Keratinocyte (primary cell): Measurements from ENCODE around the gene TEX13B. TPM values are rescaled to one million over a fixed set of nuclear protein-coding genes. Genes with fewer than 3 reads are reported as not detected.

Source experiments
- DNase-seq: peaks from one replicate; pipeline ENCODE4 v3.0.0-alpha.2; 2011; ENCODE audit warnings: low read depth, missing footprints, low spot score
- FAIRE-seq: peaks from 2 replicates; lab custom pipeline; 2011; peaks lifted over from hg19 to GRCh38; lab: Jason Lieb, UNC
- H2AFZ ChIP-seq: 2 replicates; pipeline ENCODE4 v1.6.0; 2012; ENCODE audit warnings: low read length, control low read depth, inconsistent platforms; ENCODE audit not compliant: control insufficient read depth
- H3K27ac ChIP-seq: 2 replicates; pipeline ENCODE4 v1.5.1; 2011; ENCODE audit warnings: low read length; ENCODE audit not compliant: control insufficient read depth, insufficient read depth
- H3K27me3 ChIP-seq: 3 replicates; pipeline ENCODE4 v1.6.0; 2011; ENCODE audit warnings: low read length; ENCODE audit not compliant: control insufficient read depth, insufficient read depth; ENCODE audit errors: extremely low read depth
- H3K36me3 ChIP-seq, 2 experiments: 2 replicates in 1 of 2; 3 replicates in 1 of 2; pipeline ENCODE4 v1.5.1; 2011; ENCODE audit warnings: low read length in 2 of 2, mild to moderate bottlenecking in 1 of 2; ENCODE audit not compliant: control insufficient read depth in 2 of 2, insufficient read depth in 2 of 2; ENCODE audit errors: extremely low read depth in 1 of 2
- H3K4me1 ChIP-seq: 3 replicates; pipeline ENCODE4 v1.5.1; 2011; ENCODE audit warnings: low read length; ENCODE audit not compliant: control insufficient read depth, insufficient read depth; ENCODE audit errors: extremely low read depth
- H3K4me2 ChIP-seq: 3 replicates; pipeline ENCODE4 v1.6.0; 2011; ENCODE audit warnings: low read depth, low read length; ENCODE audit not compliant: control insufficient read depth, insufficient read depth; ENCODE audit errors: extremely low read depth
- H3K4me3 ChIP-seq, 3 experiments: fragments of 200-600 bp in 1 of 3; sonication (generic) in 1 of 3; 2 replicates in 2 of 3; 3 replicates in 1 of 3; pipeline ENCODE4 v1.5.1; 2011 to 2016; ENCODE audit warnings: low read length in 3 of 3, mild to moderate bottlenecking in 3 of 3, control low read depth in 2 of 3, inconsistent platforms in 1 of 3, low read depth in 1 of 3, mixed read lengths in 1 of 3, mixed run types in 1 of 3, moderate library complexity in 1 of 3; ENCODE audit not compliant: control insufficient read depth in 2 of 3, insufficient read depth in 2 of 3; ENCODE audit errors: extremely low read depth in 1 of 3
- H3K79me2 ChIP-seq: 2 replicates; pipeline ENCODE4 v1.6.0; 2012; ENCODE audit warnings: low read length; ENCODE audit not compliant: control insufficient read depth, insufficient read depth
- H3K9ac ChIP-seq: 3 replicates; pipeline ENCODE4 v1.6.0; 2011; ENCODE audit warnings: low read length; ENCODE audit not compliant: control insufficient read depth, insufficient read depth; ENCODE audit errors: extremely low read depth
- H3K9me1 ChIP-seq: 3 replicates; pipeline ENCODE4 v1.6.0; 2011; ENCODE audit warnings: low read length; ENCODE audit not compliant: control insufficient read depth, insufficient read depth; ENCODE audit errors: extremely low read depth
- H3K9me3 ChIP-seq: 2 replicates; pipeline ENCODE4 v1.5.1; 2012; ENCODE audit warnings: low read depth, low read length; ENCODE audit not compliant: control insufficient read depth
- H4K20me1 ChIP-seq: 3 replicates; pipeline ENCODE4 v1.6.0; 2011; ENCODE audit warnings: low read length; ENCODE audit not compliant: control insufficient read depth, insufficient read depth; ENCODE audit errors: extremely low read depth
- EZH2 ChIP-seq: IDR thresholded peaks from one replicate; pipeline ENCODE4 v1.6.1; 2012; ENCODE audit warnings: inconsistent platforms, mild to moderate bottlenecking, low read length, moderate library complexity
- dilution Hi-C: fragments of 300-500 bp; cut with MboI; formaldehyde crosslinking; loops from one replicate; pipeline ENCODE4 v1.7.0; 2020; ENCODE audit warnings: low sequenced_read_pairs; ENCODE audit not compliant: extremely low pct_ligation_motif_present
- polyA plus RNA-seq, 5 experiments: library from polyadenylated mRNA; depleted of rRNA in 3 of 5; stranded (reverse) in 3 of 5; stranded (forward) in 1 of 5; unstranded in 1 of 5; fragments of >200 nt; gene quantifications; 1 replicate in 1 of 5; 2 replicates in 3 of 5; 3 replicates in 1 of 5; pipeline versions ENCODE4 v1.2.1 to v1.2.3, GENCODE V29; 2011 to 2012; ENCODE audit warnings: missing spikeins in 2 of 5, low read depth in 1 of 5, low replicate concordance in 1 of 5
- TF ChIP-seq, protein P1 (sequence below), 3 experiments: IDR thresholded peaks in 1 of 3; conservative IDR thresholded peaks in 1 of 3; optimal IDR thresholded peaks in 1 of 3; 2 replicates in 2 of 3; 3 replicates in 1 of 3; pipeline versions ENCODE3 to v1.5.1; 2011; ENCODE audit warnings: low read length in 3 of 3, mild to moderate bottlenecking in 3 of 3, moderate library complexity in 2 of 3, control low read depth in 1 of 3, inconsistent platforms in 1 of 3; ENCODE audit not compliant: insufficient read depth in 2 of 3; ENCODE audit errors: extremely low read depth in 1 of 3

Gene TEX13B
- polyA plus RNA-seq, 1 donor (not counting 4 experiments of a cell fraction or from before 2014, with no cell fraction given) = not detected

DNA sequence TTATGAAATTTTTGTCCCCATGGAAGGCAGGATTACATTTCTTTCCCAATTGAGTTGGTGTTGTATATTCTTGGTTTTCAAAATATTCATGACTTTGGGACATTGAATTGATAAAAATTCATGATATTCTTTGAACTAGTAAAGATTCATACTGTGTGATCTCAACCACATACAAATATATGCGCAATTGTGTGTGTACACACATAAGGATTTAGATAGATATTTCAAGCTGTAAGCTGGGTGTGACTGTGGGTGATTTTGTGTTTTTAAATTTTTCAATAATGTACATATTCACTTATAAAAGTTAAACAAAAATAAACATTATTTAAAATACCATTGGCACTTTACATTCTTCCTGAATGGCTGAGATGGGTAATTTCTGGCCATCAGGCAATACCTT lies 43.2 kb upstream of the TEX13B start:
- Histone ChIP-seq H2AFZ (no peak overlapping the region), H3K4me3 (no peak overlapping the region), H3K9ac (no peak overlapping the region), H3K4me1 (peaks cover 3% of the 10 kb centered on the region), H3K36me3 (no peaks in the 10 kb centered on the region), H3K4me2 (no peak overlapping the region), H3K27me3 (no peaks in the 10 kb centered on the region), H3K27ac (no peak overlapping the region), H3K9me1 (no peaks in the 10 kb centered on the region), H4K20me1 (no peaks in the 10 kb centered on the region), H3K79me2 (no peaks in the 10 kb centered on the region), H3K9me3 (no peaks in the 10 kb centered on the region)
- dilution Hi-C loops = no loop called here
- FAIRE-seq = no peak
- TF ChIP-seq, protein P1, sequence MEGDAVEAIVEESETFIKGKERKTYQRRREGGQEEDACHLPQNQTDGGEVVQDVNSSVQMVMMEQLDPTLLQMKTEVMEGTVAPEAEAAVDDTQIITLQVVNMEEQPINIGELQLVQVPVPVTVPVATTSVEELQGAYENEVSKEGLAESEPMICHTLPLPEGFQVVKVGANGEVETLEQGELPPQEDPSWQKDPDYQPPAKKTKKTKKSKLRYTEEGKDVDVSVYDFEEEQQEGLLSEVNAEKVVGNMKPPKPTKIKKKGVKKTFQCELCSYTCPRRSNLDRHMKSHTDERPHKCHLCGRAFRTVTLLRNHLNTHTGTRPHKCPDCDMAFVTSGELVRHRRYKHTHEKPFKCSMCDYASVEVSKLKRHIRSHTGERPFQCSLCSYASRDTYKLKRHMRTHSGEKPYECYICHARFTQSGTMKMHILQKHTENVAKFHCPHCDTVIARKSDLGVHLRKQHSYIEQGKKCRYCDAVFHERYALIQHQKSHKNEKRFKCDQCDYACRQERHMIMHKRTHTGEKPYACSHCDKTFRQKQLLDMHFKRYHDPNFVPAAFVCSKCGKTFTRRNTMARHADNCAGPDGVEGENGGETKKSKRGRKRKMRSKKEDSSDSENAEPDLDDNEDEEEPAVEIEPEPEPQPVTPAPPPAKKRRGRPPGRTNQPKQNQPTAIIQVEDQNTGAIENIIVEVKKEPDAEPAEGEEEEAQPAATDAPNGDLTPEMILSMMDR (optimal IDR thresholded peaks at IDR 0.05 in 1 of 3, IDR thresholded peaks at IDR 0.05 in 1 of 3, conservative IDR thresholded peaks at IDR 0.05 in 1 of 3; ENCODE audit: extremely low read depth in 1 of 3, insufficient read depth in 2 of 3, low read length in 3 of 3) = no peak
- no peak for TF ChIP-seq EZH2
- DNase-seq = no peak

DNA sequence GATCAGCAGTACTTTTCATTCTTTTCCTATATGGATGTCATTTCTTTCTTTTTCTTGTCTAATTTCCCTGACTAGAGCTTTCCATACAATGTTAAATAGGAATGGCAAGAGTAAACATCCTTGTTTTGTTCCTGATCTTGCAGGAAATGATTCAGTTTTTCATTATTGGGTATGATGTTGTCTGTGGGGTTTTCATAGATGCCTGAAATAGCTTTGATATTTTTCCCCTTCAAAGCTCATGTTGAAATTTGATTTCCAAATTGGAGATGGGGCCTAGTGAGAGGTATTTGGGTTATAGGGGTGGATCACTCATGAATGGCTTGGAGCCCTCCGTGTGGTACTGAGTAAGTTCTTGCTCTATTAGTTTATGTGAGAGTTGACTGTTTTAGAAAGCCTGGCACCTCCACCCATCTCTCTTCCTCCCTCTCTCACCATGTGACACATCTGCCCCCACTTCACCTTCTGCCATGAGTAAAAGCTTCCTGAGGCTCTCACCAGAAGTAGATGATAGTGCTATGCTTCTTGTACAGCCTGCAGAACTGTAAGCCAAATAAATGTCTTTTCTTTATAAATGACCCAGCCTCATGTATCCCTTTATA lies 40.4 kb upstream of the TEX13B start:
- Histone ChIP-seq H3K9me1 (no peaks in the 10 kb centered on the region), H3K27me3 (no peaks in the 10 kb centered on the region), H3K36me3 (no peaks in the 10 kb centered on the region), H4K20me1 (no peaks in the 10 kb centered on the region), H3K4me1 (peaks cover 5% of the 10 kb centered on the region), H3K4me2 (no peak overlapping the region), H3K4me3 (no peak overlapping the region), H3K9me3 (no peaks in the 10 kb centered on the region), H2AFZ (no peak overlapping the region), H3K79me2 (no peaks in the 10 kb centered on the region), H3K27ac (no peak overlapping the region), H3K9ac (no peak overlapping the region)
- dilution Hi-C loops = no loop called here
- no peak for DNase-seq
- no peak for FAIRE-seq
- TF ChIP-seq EZH2 = no peak
- TF ChIP-seq, protein P1 (optimal IDR thresholded peaks at IDR 0.05 in 1 of 3, IDR thresholded peaks at IDR 0.05 in 1 of 3, conservative IDR thresholded peaks at IDR 0.05 in 1 of 3; ENCODE audit: extremely low read depth in 1 of 3, insufficient read depth in 2 of 3, low read length in 3 of 3) = no peak
